ENCODE data around the gene TBC1D8. TPM values are rescaled to one million over a fixed set of nuclear protein-coding genes. Genes with fewer than 3 reads are reported as not detected.

Gene TBC1D8
- total RNA-seq, 2 experiments from 2014 or later, result 0.79 to 1.4 TPM

GRCh38 chr2:100976645-100977391, 174.4 kb downstream of the TBC1D8 start:
- DNase-seq (no peak), ATAC-seq (ENCODE audit: low read depth) (no peak)
- Mint-ChIP-seq H3K4me3 (no peak overlapping the region), H3K27me3 (no peaks in the 10 kb centered on the region), H3K4me1 (peaks cover 3% of the 10 kb centered on the region), H3K27ac (no peak overlapping the region), H3K36me3 (no peaks in the 10 kb centered on the region), H3K9me3 (no peaks in the 10 kb centered on the region)
- POLR2A ChIA-PET, result no interaction called here

- POLR2A ChIA-PET, result no interaction called here
- no peak for ATAC-seq (ENCODE audit: low read depth)
- no peaks in the 10 kb centered on the region for H3K9me3 Mint-ChIP-seq
- no peaks in the 10 kb centered on the region for H3K36me3 Mint-ChIP-seq
- H3K4me3 Mint-ChIP-seq, result no peak overlapping the region
- H3K27ac Mint-ChIP-seq, result no peak overlapping the region
- H3K27me3 Mint-ChIP-seq, result no peaks in the 10 kb centered on the region
- peaks cover 2% of the 10 kb centered on the region for H3K4me1 Mint-ChIP-seq
- no peak for DNase-seq
These were observed 175.1 kb downstream of the TBC1D8 start for GRCh38 chr2:100976061-100976460.

GRCh38 chr2:100975521-100975785, 175.7 kb downstream of the TBC1D8 start:
- ATAC-seq (ENCODE audit: low read depth) (no peak), DNase-seq (no peak)
- no peak overlapping the region for H3K27ac Mint-ChIP-seq
- no peaks in the 10 kb centered on the region for H3K27me3 Mint-ChIP-seq
- H3K9me3 Mint-ChIP-seq, result no peaks in the 10 kb centered on the region
- H3K36me3 Mint-ChIP-seq, result no peaks in the 10 kb centered on the region
- POLR2A ChIA-PET, result no interaction called here
- H3K4me3 Mint-ChIP-seq, result no peak overlapping the region
- no peaks in the 10 kb centered on the region for H3K4me1 Mint-ChIP-seq

- H3K27me3 Mint-ChIP-seq, result no peaks in the 10 kb centered on the region
- DNase-seq (no peak), ATAC-seq (ENCODE audit: low read depth) (no peak)
- H3K9me3 Mint-ChIP-seq, result no peaks in the 10 kb centered on the region
- H3K4me3 Mint-ChIP-seq, result no peak overlapping the region
- H3K36me3 Mint-ChIP-seq, result no peaks in the 10 kb centered on the region
- POLR2A ChIA-PET, result no interaction called here
- H3K4me1 Mint-ChIP-seq, result no peaks in the 10 kb centered on the region
- H3K27ac Mint-ChIP-seq, result no peak overlapping the region
These were observed 176.3 kb downstream of the TBC1D8 start for GRCh38 chr2:100974712-100975520.

- DNase-seq (no peak), ATAC-seq (ENCODE audit: low read depth) (no peak)
- Mint-ChIP-seq H3K4me1 (no peaks in the 10 kb centered on the region), H3K9me3 (no peaks in the 10 kb centered on the region), H3K4me3 (no peak overlapping the region), H3K36me3 (no peaks in the 10 kb centered on the region), H3K27me3 (no peaks in the 10 kb centered on the region), H3K27ac (no peak overlapping the region)
- POLR2A ChIA-PET, result no interaction called here
These were observed 178.7 kb downstream of the TBC1D8 start for GRCh38 chr2:100972452-100972851.

- no peak for ATAC-seq (ENCODE audit: low read depth)
These were observed 180.0 kb downstream of the TBC1D8 start for GRCh38 chr2:100971221-100971620.

GRCh38 chr2:100969998-100970397, 181.2 kb downstream of the TBC1D8 start:
- ATAC-seq (ENCODE audit: low read depth), result no peak
- Mint-ChIP-seq H3K27me3 (no peaks in the 10 kb centered on the region), H3K4me3 (no peak overlapping the region), H3K9me3 (no peaks in the 10 kb centered on the region), H3K4me1 (no peaks in the 10 kb centered on the region), H3K27ac (no peak overlapping the region), H3K36me3 (no peaks in the 10 kb centered on the region)
- POLR2A ChIA-PET, result no interaction called here
- no peak for DNase-seq

More at GRCh38 chr2:100971221-100971620, 180.0 kb downstream of the TBC1D8 start:
- Mint-ChIP-seq H3K36me3 (no peaks in the 10 kb centered on the region), H3K27ac (no peak overlapping the region), H3K4me1 (no peaks in the 10 kb centered on the region), H3K27me3 (no peaks in the 10 kb centered on the region), H3K4me3 (no peak overlapping the region), H3K9me3 (no peaks in the 10 kb centered on the region)
- POLR2A ChIA-PET, result no interaction called here
- DNase-seq, result no peak

GRCh38 chr2:100968146-100969145, 182.7 kb downstream of the TBC1D8 start:
- no peak for DNase-seq
- POLR2A ChIA-PET, result no interaction called here
- H3K27ac Mint-ChIP-seq, result no peak overlapping the region
- H3K4me3 Mint-ChIP-seq, result no peak overlapping the region
- H3K9me3 Mint-ChIP-seq, result no peaks in the 10 kb centered on the region
- no peaks in the 10 kb centered on the region for H3K36me3 Mint-ChIP-seq
- H3K27me3 Mint-ChIP-seq, result no peaks in the 10 kb centered on the region
- no peak for ATAC-seq (ENCODE audit: low read depth)
- H3K4me1 Mint-ChIP-seq, result no peaks in the 10 kb centered on the region

GRCh38 chr2:100967716-100968115, 183.5 kb downstream of the TBC1D8 start:
- Mint-ChIP-seq H3K27ac (no peak overlapping the region), H3K4me1 (no peaks in the 10 kb centered on the region), H3K9me3 (no peaks in the 10 kb centered on the region), H3K27me3 (no peaks in the 10 kb centered on the region), H3K4me3 (no peak overlapping the region), H3K36me3 (no peaks in the 10 kb centered on the region)
- POLR2A ChIA-PET, result no interaction called here
- DNase-seq (no peak), ATAC-seq (ENCODE audit: low read depth) (no peak)

GRCh38 chr2:100965596-100965995, 185.6 kb downstream of the TBC1D8 start:
- POLR2A ChIA-PET, result no interaction called here
- H3K9me3 Mint-ChIP-seq, result no peaks in the 10 kb centered on the region
- no peak for DNase-seq
- no peaks in the 10 kb centered on the region for H3K4me1 Mint-ChIP-seq
- ATAC-seq (ENCODE audit: low read depth), result no peak
- no peaks in the 10 kb centered on the region for H3K27me3 Mint-ChIP-seq
- no peak overlapping the region for H3K4me3 Mint-ChIP-seq
- no peak overlapping the region for H3K27ac Mint-ChIP-seq
- no peaks in the 10 kb centered on the region for H3K36me3 Mint-ChIP-seq

- Mint-ChIP-seq H3K4me3 (no peak overlapping the region), H3K9me3 (no peaks in the 10 kb centered on the region), H3K36me3 (no peaks in the 10 kb centered on the region), H3K4me1 (no peaks in the 10 kb centered on the region), H3K27ac (no peak overlapping the region), H3K27me3 (no peaks in the 10 kb centered on the region)
- ATAC-seq (ENCODE audit: low read depth) (no peak), DNase-seq (no peak)
- POLR2A ChIA-PET, result interaction anchor here (0.7 kb wide), 1 partner anchor 814 kb away, joined by 3 read pairs; no protein-coding TSS in a partner anchor
These were observed 186.5 kb downstream of the TBC1D8 start for GRCh38 chr2:100964681-100965169.

GRCh38 chr2:100964222-100964621, 187.0 kb downstream of the TBC1D8 start:
- no peaks in the 10 kb centered on the region for H3K27me3 Mint-ChIP-seq
- ATAC-seq (ENCODE audit: low read depth), result peak; percentile 65
- H3K4me1 Mint-ChIP-seq, result peaks cover 1% of the 10 kb centered on the region
- no peaks in the 10 kb centered on the region for H3K9me3 Mint-ChIP-seq
- H3K4me3 Mint-ChIP-seq, result no peak overlapping the region
- no peak for DNase-seq
- H3K27ac Mint-ChIP-seq, result no peak overlapping the region
- POLR2A ChIA-PET, result interaction anchor here (0.7 kb wide), 1 partner anchor 815 kb away, joined by 3 read pairs; no protein-coding TSS in a partner anchor
- no peaks in the 10 kb centered on the region for H3K36me3 Mint-ChIP-seq

GRCh38 chr2:100963026-100963375, 188.2 kb downstream of the TBC1D8 start:
- H3K9me3 Mint-ChIP-seq, result no peaks in the 10 kb centered on the region

More at GRCh38 chr2:100963026-100963375, 188.2 kb downstream of the TBC1D8 start:
- peaks cover 2% of the 10 kb centered on the region for H3K4me1 Mint-ChIP-seq
- DNase-seq (no peak), ATAC-seq (ENCODE audit: low read depth) (no peak)
- no peak overlapping the region for H3K27ac Mint-ChIP-seq
- H3K4me3 Mint-ChIP-seq, result no peak overlapping the region
- no peaks in the 10 kb centered on the region for H3K27me3 Mint-ChIP-seq
- H3K36me3 Mint-ChIP-seq, result no peaks in the 10 kb centered on the region
- POLR2A ChIA-PET, result no interaction called here

Data from activated naive CD8-positive, alpha-beta T cell treated with anti-CD3 and anti-CD28 coated beads, Interleukin-2, amount 10 ng/mL, durations not matched to agents 7 days and 5 days (primary cell).